Thyroid gland (tissue), 4 donors: ENCODE measurements around the gene CILP. TPM values are rescaled to one million over a fixed set of nuclear protein-coding genes. Genes with fewer than 3 reads are reported as not detected.

Experiments used
- DNase-seq, 2 donors: peaks; one replicate each; pipeline ENCODE4 v3.0.0-alpha.2; 2019
- H3K27ac ChIP-seq, 3 donors: fragments of 200-600 bp; sonication (generic); 1 replicate in 2 of 3; 2 replicates in 1 of 3; pipeline ENCODE4 v1.5.1; 2016 to 2019; ENCODE audit warnings: mild to moderate bottlenecking in 1 of 3, moderate library complexity in 1 of 3
- H3K27me3 ChIP-seq: fragments of 200-600 bp; sonication (generic); one replicate; pipeline ENCODE4 v1.5.1; 2019
- H3K36me3 ChIP-seq, 2 donors: fragments of 200-600 bp; sonication (generic); one replicate each; pipeline ENCODE4 v1.5.1; 2016 to 2019
- H3K4me1 ChIP-seq, 2 donors: fragments of 200-600 bp; sonication (generic); one replicate each; pipeline ENCODE4 v1.5.1; 2017 to 2019
- H3K4me3 ChIP-seq, 3 donors: fragments of 200-600 bp; sonication (generic); replicated peaks in 1 of 3; 1 replicate in 2 of 3; 2 replicates in 1 of 3; pipeline ENCODE4 v1.5.1; 2016; ENCODE audit warnings: mild to moderate bottlenecking in 1 of 3
- H3K9me3 ChIP-seq: fragments of 200-600 bp; sonication (generic); one replicate; pipeline ENCODE4 v1.5.1; 2017
- CTCF ChIP-seq, 6 experiments: fragments of 200-600 bp in 3 of 6; fragments of 450-650 bp in 3 of 6; sonication (generic) in 3 of 6; IDR thresholded peaks; one replicate each; pipeline ENCODE4 v1.5.1; 2016 to 2019; ENCODE audit warnings: antibody characterized with exemption in 6 of 6, mild to moderate bottlenecking in 2 of 6, inconsistent platforms in 1 of 6, moderate library complexity in 1 of 6
- POLR2A ChIP-seq, 2 donors: fragments of 450-650 bp; IDR thresholded peaks; one replicate each; pipeline ENCODE4 v1.6.1; 2017; ENCODE audit warnings: antibody characterized with exemption in 2 of 2, mild to moderate bottlenecking in 2 of 2, moderate library complexity in 1 of 2
- WGBS, 2 donors: methylation state at CpG; one replicate each; pipeline ENCODE4 v1.1.5; 2017; 5-methylcytosine and 5-hydroxymethylcytosine counted together
- intact Hi-C: fragments of 100-400 bp; cut with DNase I; formaldehyde crosslinking; loops from one replicate; pipeline ENCODE4 v1.15.1; 2023
- total RNA-seq, 4 donors: library from RNA; depleted of rRNA; stranded (reverse); fragments of >200 nt; gene quantifications; one replicate each; pipeline ENCODE4 v1.2.3, GENCODE V29; 2016

Gene CILP
- total RNA-seq, 4 donors from 2014 or later = 2.1 to 17.6 (median 5.0) TPM

- no peak overlapping the region for H3K27ac ChIP-seq
- no peak overlapping the region for H3K4me3 ChIP-seq
- intact Hi-C loops = no loop called here
- 96 to 98% methylated on average over 10 to 12 of the region's 12 CpGs for WGBS, 2 donors
- peaks cover 0 to 10% of the 10 kb centered on the region in 2 donors for H3K4me1 ChIP-seq
- no peak for TF ChIP-seq POLR2A (IDR thresholded peaks at IDR 0.05)
- no peaks in the 10 kb centered on the region for H3K9me3 ChIP-seq
- DNase-seq = no peak
- no peaks in the 10 kb centered on the region for H3K36me3 ChIP-seq
- H3K27me3 ChIP-seq = no peaks in the 10 kb centered on the region
Measured at GRCh38 chr15:65198571-65198970, 12.7 kb downstream of the CILP start.

- H3K36me3 ChIP-seq = no peaks in the 10 kb centered on the region
- TF ChIP-seq POLR2A (IDR thresholded peaks at IDR 0.05) (no peak), CTCF (IDR thresholded peaks at IDR 0.05) (no peak)
- peaks cover 0 to 10% of the 10 kb centered on the region in 2 donors for H3K4me1 ChIP-seq
- no peaks in the 10 kb centered on the region for H3K9me3 ChIP-seq
- no peak for DNase-seq
- H3K4me3 ChIP-seq = no peak overlapping the region
- no peak overlapping the region for H3K27ac ChIP-seq
- intact Hi-C loops = no loop called here
- no peaks in the 10 kb centered on the region for H3K27me3 ChIP-seq
- 94 to 97% methylated on average over 8 of the region's 8 CpGs for WGBS, 2 donors
Measured at GRCh38 chr15:65197337-65197645, 14.0 kb downstream of the CILP start.

GRCh38 chr15:65196637-65197336 is 14.5 kb downstream of the CILP start:
- Histone ChIP-seq H3K4me3 (no peak overlapping the region), H3K9me3 (no peaks in the 10 kb centered on the region), H3K27ac (no peak overlapping the region), H3K36me3 (no peaks in the 10 kb centered on the region), H3K27me3 (no peaks in the 10 kb centered on the region), H3K4me1 (peaks cover 0 to 10% of the 10 kb centered on the region in 2 donors)
- DNase-seq = no peak
- 92 to 96% methylated on average over 15 to 16 of the region's 19 CpGs for WGBS, 2 donors
- intact Hi-C loops = no loop called here
- TF ChIP-seq CTCF (IDR thresholded peaks at IDR 0.05) (no peak), POLR2A (IDR thresholded peaks at IDR 0.05) (no peak)

GRCh38 chr15:65195548-65195923 is 15.7 kb downstream of the CILP start:
- 64 to 71% methylated on average over 5 of the region's 5 CpGs for WGBS, 2 donors
- no peak for TF ChIP-seq CTCF (IDR thresholded peaks at IDR 0.05)
- no peak for TF ChIP-seq POLR2A (IDR thresholded peaks at IDR 0.05)
- H3K4me3 ChIP-seq = no peak overlapping the region
- H3K36me3 ChIP-seq = no peaks in the 10 kb centered on the region
- no peaks in the 10 kb centered on the region for H3K27me3 ChIP-seq
- no peak for DNase-seq
- peak overlapping the region in 1 of 3 donors; percentile 31 for H3K27ac ChIP-seq
- H3K4me1 ChIP-seq = peaks cover 0 to 10% of the 10 kb centered on the region in 2 donors
- intact Hi-C loops = no loop called here
- no peaks in the 10 kb centered on the region for H3K9me3 ChIP-seq

GRCh38 chr15:65194826-65195547 is 16.3 kb downstream of the CILP start:
- H3K27ac ChIP-seq = peak overlapping the region in 1 of 3 donors; percentile 31
- no peaks in the 10 kb centered on the region for H3K27me3 ChIP-seq
- TF ChIP-seq CTCF (IDR thresholded peaks at IDR 0.05) (no peak), POLR2A (IDR thresholded peaks at IDR 0.05) (no peak)
- no peaks in the 10 kb centered on the region for H3K36me3 ChIP-seq
- peak; percentile 76 to 78 for DNase-seq
- H3K4me1 ChIP-seq = peaks cover 0 to 10% of the 10 kb centered on the region in 2 donors
- no peaks in the 10 kb centered on the region for H3K9me3 ChIP-seq
- intact Hi-C loops = loop anchor here (5.0 kb wide), 1 partner anchor 72 kb away; no protein-coding TSS in a partner anchor
- H3K4me3 ChIP-seq = no peak overlapping the region
- WGBS, 2 donors = 42 to 43% methylated on average over 6 of the region's 7 CpGs
